ENCODE measurements around the gene ATPAF1. TPM values are rescaled to one million over a fixed set of nuclear protein-coding genes. Genes with fewer than 3 reads are reported as not detected.

The ATPAF1 gene
- total and polyA plus RNA-seq, 10 of the 15 experiments (the other 5 are each of a cell fraction or from before 2014, with no cell fraction given), result 15.2 to 93.5 (median 48.4) TPM

DNA sequence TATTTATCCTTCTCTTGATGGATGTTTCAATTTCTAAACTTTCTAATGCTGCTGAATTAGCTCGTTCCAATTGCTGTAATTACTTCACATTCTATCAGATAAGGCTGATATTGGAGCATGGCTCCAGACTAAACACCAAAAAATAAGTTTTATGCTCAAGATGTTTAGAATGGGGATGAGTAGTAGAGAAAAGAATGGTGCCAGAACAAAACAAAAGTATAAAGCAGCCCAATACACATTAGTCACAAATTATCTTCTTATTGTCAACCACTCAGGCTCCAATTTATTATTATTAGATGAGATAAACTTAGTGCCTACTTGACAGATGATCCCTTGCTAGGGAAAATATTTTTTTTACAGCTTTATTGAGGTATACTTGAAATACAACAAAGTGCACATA lies 21.8 kb downstream of the ATPAF1 start:
- Histone ChIP-seq H3K4me2 (ENCODE audit: control insufficient read depth, insufficient read depth) (no peak overlapping the region), H3K4me3 (no peak overlapping the region), H3K27ac (ENCODE audit: control insufficient read depth, insufficient read depth) (no peak overlapping the region), H3K36me3 (ENCODE audit: control insufficient read depth in 2 of 2, insufficient read depth in 2 of 2, low read length in 1 of 2) (peaks cover 0 to 11% of the 10 kb centered on the region in 2 experiments; a peak in 3 of 4 replicates), H2AFZ (ENCODE audit: control insufficient read depth, low read depth, low read length) (no peak overlapping the region), H4K20me1 (ENCODE audit: control insufficient read depth, insufficient read depth) (no peaks in the 10 kb centered on the region), H3K9ac (ENCODE audit: control insufficient read depth, insufficient read depth, low read length) (no peak overlapping the region), H3K27me3 (replicated peaks in 1 of 2; ENCODE audit: control insufficient read depth in 2 of 2, insufficient read depth in 2 of 2, low read length in 1 of 2) (no peaks in the 10 kb centered on the region), H3K9me3 (replicated peaks; ENCODE audit: control insufficient read depth, insufficient read depth, low read length) (peaks cover 2% of the 10 kb centered on the region; the same call in 2 of the 3 replicates), H3K4me1 (ENCODE audit: control insufficient read depth, insufficient read depth, low read length) (no peaks in the 10 kb centered on the region), H3K79me2 (ENCODE audit: control insufficient read depth, insufficient read depth, low read length) (no peaks in the 10 kb centered on the region)
- no TSS peak for BruUV-seq (replicated peaks)
- 100% methylated on average over 1 of the region's 1 CpG for WGBS (ENCODE audit: insufficient coverage, insufficient replicate concordance, low lambda C conversion rate, missing lambda C conversion rate)
- no peak for ATAC-seq
- TF ChIP-seq SMC3 (IDR thresholded peaks at IDR 0.05; ENCODE audit: borderline replicate concordance, low read length), result no peak
- no peak for TF ChIP-seq KLF5 (IDR thresholded peaks at IDR 0.05; ENCODE audit: partially characterized antibody)
- intact Hi-C loops (cut with micrococcal nuclease; ENCODE audit: unreplicated experiment) (no loop called here), in situ Hi-C loops (cut with MboI) (no loop called here)
- ChIA-PET CTCF (no interaction called here), RAD21 (ENCODE audit: unreplicated experiment) (no interaction called here), POLR2A (no interaction called here), SMC1A (ENCODE audit: uncharacterized antibody, unreplicated experiment) (no interaction called here)
- DNase-seq (ENCODE audit: low read depth, low spot score), result no peak
- no peak for FAIRE-seq

DNA sequence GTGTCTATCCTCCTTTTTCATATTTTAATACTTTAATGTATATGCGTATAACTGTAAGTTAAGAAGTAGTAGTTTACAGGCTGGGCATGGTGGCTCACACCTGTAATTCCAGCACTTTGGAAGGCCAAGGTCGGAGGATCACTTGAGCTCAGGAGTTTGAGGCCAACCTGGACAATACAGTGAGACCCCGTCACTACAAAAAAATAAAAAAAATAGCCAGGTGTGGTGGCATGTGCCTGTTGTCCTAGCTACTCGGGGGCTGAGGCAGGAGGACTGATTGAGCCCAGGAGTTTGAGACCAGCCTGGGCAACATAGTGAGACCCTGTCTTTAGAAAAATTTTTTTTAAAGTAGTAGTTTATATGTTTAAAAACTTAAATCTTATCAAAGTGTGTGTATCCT lies 22.3 kb downstream of the ATPAF1 start:
- H3K4me3 ChIP-seq, result no peak overlapping the region
- FAIRE-seq (no peak), DNase-seq (ENCODE audit: low read depth, low spot score) (no peak), ATAC-seq (no peak)
- no peaks in the 10 kb centered on the region for H3K27me3 ChIP-seq (replicated peaks in 1 of 2; ENCODE audit: control insufficient read depth in 2 of 2, insufficient read depth in 2 of 2, low read length in 1 of 2)
- H3K27ac ChIP-seq (ENCODE audit: control insufficient read depth, insufficient read depth), result no peak overlapping the region
- intact Hi-C loops (cut with micrococcal nuclease; ENCODE audit: unreplicated experiment), result no loop called here
- H3K9me3 ChIP-seq (replicated peaks; ENCODE audit: control insufficient read depth, insufficient read depth, low read length), result peaks cover 2% of the 10 kb centered on the region; the same call in 2 of the 3 replicates
- no peak overlapping the region for H3K4me2 ChIP-seq (ENCODE audit: control insufficient read depth, insufficient read depth)
- RAD21 ChIA-PET (ENCODE audit: unreplicated experiment), result no interaction called here
- no peaks in the 10 kb centered on the region for H3K4me1 ChIP-seq (ENCODE audit: control insufficient read depth, insufficient read depth, low read length)
- CTCF ChIA-PET, result no interaction called here
- 98% methylated on average over 4 of the region's 4 CpGs for WGBS (ENCODE audit: insufficient coverage, insufficient replicate concordance, low lambda C conversion rate, missing lambda C conversion rate)
- peaks cover 0 to 11% of the 10 kb centered on the region in 2 experiments; a peak in 3 of 4 replicates for H3K36me3 ChIP-seq (ENCODE audit: control insufficient read depth in 2 of 2, insufficient read depth in 2 of 2, low read length in 1 of 2)
- no peaks in the 10 kb centered on the region for H3K79me2 ChIP-seq (ENCODE audit: control insufficient read depth, insufficient read depth, low read length)
- no peak overlapping the region for H2AFZ ChIP-seq (ENCODE audit: control insufficient read depth, low read depth, low read length)
- H3K9ac ChIP-seq (ENCODE audit: control insufficient read depth, insufficient read depth, low read length), result no peak overlapping the region
- POLR2A ChIA-PET, result no interaction called here
- in situ Hi-C loops (cut with MboI), result no loop called here
- BruUV-seq (replicated peaks), result no TSS peak
- TF ChIP-seq TCF7 (IDR thresholded peaks at IDR 0.05; ENCODE audit: borderline replicate concordance) (no peak), POLR2AphosphoS5 (IDR thresholded peaks at IDR 0.05; ENCODE audit: low read length) (no peak), CBX5 (IDR thresholded peaks at IDR 0.05; ENCODE audit: low read depth) (no peak), FOXK2 (IDR thresholded peaks at IDR 0.05) (no peak), IKZF2 (IDR thresholded peaks at IDR 0.05) (no peak), TAF1 (IDR thresholded peaks at IDR 0.05; ENCODE audit: borderline replicate concordance, low read depth, low read length) (no peak), RELA (IDR thresholded peaks at IDR 0.05; ENCODE audit: borderline replicate concordance, partially characterized antibody) (no peak), SIN3A (IDR thresholded peaks at IDR 0.05; ENCODE audit: low read depth, low read length) (no peak), SMAD5 (IDR thresholded peaks at IDR 0.05; ENCODE audit: low read depth) (no peak), ATF7 (IDR thresholded peaks at IDR 0.05; ENCODE audit: low read depth) (no peak), POLR2AphosphoS2 (IDR thresholded peaks at IDR 0.05; ENCODE audit: low read depth, low read length) (no peak), E2F8 (IDR thresholded peaks at IDR 0.05; ENCODE audit: low read depth, partially characterized antibody) (no peak), YY1 (IDR thresholded peaks at IDR 0.05; ENCODE audit: low read depth, low read length) (no peak)
- TF ChIP-seq, protein P1, sequence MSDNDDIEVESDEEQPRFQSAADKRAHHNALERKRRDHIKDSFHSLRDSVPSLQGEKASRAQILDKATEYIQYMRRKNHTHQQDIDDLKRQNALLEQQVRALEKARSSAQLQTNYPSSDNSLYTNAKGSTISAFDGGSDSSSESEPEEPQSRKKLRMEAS (IDR thresholded peaks at IDR 0.05; ENCODE audit: low read depth, low read length), result no peak
- TF ChIP-seq, protein P2, sequence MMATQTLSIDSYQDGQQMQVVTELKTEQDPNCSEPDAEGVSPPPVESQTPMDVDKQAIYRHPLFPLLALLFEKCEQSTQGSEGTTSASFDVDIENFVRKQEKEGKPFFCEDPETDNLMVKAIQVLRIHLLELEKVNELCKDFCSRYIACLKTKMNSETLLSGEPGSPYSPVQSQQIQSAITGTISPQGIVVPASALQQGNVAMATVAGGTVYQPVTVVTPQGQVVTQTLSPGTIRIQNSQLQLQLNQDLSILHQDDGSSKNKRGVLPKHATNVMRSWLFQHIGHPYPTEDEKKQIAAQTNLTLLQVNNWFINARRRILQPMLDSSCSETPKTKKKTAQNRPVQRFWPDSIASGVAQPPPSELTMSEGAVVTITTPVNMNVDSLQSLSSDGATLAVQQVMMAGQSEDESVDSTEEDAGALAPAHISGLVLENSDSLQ (IDR thresholded peaks at IDR 0.05), result no peak
- SMC1A ChIA-PET (ENCODE audit: uncharacterized antibody, unreplicated experiment), result no interaction called here
- no peaks in the 10 kb centered on the region for H4K20me1 ChIP-seq (ENCODE audit: control insufficient read depth, insufficient read depth)
